Measurements from ENCODE around the gene GMDS. TPM values are rescaled to one million over a fixed set of nuclear protein-coding genes. Genes with fewer than 3 reads are reported as not detected.

The GMDS gene
- total and polyA plus RNA-seq, 2 of the 13 experiments (the other 11 are each of a cell fraction or from before 2014, with no cell fraction given), result 64.4 to 112 TPM

DNA sequence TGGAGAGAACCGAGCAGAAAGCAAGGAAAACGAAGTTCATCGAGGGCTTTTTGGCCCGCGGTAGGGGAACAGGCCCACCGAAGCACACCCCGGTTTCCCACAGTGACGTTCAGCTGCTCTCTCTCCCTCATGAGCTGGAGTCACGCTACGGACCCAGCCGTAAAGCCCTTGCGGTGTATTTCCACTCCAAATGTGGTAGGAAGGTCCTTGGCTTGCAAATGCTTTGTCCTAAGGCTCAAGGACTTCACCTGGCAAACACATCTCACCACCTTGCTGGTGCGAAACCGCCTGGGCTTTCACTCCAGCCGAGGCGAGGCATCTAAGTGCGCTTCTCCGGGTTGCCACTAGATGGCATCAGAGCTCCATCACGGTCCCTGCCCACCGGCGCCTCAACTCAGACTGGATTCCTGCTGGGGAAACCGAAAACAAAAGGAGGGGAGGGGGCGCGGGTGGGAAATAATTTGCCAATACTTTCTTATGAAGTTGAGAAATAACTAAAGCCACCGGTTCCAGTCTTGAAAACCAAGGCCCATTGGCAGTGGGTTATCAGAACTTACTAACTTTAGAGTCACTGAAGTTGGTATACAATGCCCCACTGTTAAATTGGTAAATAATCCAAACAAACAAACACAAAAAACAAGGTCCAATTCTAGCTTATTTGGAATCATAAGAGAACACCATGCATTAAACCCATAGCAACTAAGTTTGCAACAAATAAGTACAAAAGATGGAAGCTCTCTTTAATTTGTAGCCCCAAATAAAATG is 649.1 kb downstream of the GMDS start (continued):
- TF ChIP-seq, protein P1, sequence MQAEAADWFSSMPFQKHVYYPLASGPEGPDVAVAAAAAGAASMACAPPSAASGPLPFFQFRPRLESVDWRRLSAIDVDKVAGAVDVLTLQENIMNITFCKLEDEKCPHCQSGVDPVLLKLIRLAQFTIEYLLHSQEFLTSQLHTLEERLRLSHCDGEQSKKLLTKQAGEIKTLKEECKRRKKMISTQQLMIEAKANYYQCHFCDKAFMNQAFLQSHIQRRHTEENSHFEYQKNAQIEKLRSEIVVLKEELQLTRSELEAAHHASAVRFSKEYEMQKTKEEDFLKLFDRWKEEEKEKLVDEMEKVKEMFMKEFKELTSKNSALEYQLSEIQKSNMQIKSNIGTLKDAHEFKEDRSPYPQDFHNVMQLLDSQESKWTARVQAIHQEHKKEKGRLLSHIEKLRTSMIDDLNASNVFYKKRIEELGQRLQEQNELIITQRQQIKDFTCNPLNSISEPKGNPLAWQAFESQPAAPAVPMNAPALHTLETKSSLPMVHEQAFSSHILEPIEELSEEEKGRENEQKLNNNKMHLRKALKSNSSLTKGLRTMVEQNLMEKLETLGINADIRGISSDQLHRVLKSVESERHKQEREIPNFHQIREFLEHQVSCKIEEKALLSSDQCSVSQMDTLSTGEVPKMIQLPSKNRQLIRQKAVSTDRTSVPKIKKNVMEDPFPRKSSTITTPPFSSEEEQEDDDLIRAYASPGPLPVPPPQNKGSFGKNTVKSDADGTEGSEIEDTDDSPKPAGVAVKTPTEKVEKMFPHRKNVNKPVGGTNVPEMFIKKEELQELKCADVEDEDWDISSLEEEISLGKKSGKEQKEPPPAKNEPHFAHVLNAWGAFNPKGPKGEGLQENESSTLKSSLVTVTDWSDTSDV (CRISPR knock-in tag; IDR thresholded peaks at IDR 0.05), result peak; percentile 76; the same call in 1 of the 2 replicates
- TF ChIP-seq RAD21 (CRISPR knock-in tag; IDR thresholded peaks at IDR 0.05) (peak; percentile 95), ZNF891 (CRISPR knock-in tag; IDR thresholded peaks at IDR 0.05) (peak; percentile 53; the same call in 1 of the 2 replicates), KDM3A (CRISPR knock-in tag; IDR thresholded peaks at IDR 0.05; ENCODE audit: low read depth) (0 out of 2 replicates have a peak, but pooled peaks have one; percentile 78), SALL1 (CRISPR knock-in tag; IDR thresholded peaks at IDR 0.05) (peak; percentile 68; the same call in 1 of the 2 replicates), TBP (CRISPR knock-in tag; IDR thresholded peaks at IDR 0.05) (0 out of 2 replicates have a peak, but pooled peaks have one; percentile 64), XRCC5 (optimal IDR thresholded peaks at IDR 0.05; ENCODE audit: low read length) (peak; percentile 75), ZNF687 (CRISPR knock-in tag; IDR thresholded peaks at IDR 0.05) (peak; percentile 45), BCL6 (CRISPR knock-in tag; IDR thresholded peaks at IDR 0.05) (0 out of 2 replicates have a peak, but pooled peaks have one; percentile 10), NFYC (CRISPR knock-in tag; IDR thresholded peaks at IDR 0.05) (no peak), NFATC3 (CRISPR knock-in tag; IDR thresholded peaks at IDR 0.05) (0 out of 2 replicates have a peak, but pooled peaks have one; percentile 49), ZSCAN9 (CRISPR knock-in tag; IDR thresholded peaks at IDR 0.05; ENCODE audit: borderline replicate concordance) (0 out of 2 replicates have a peak, but pooled peaks have one; percentile 33), ZNF263 (CRISPR knock-in tag; IDR thresholded peaks at IDR 0.05) (0 out of 2 replicates have a peak, but pooled peaks have one; percentile 17), ZNF556 (CRISPR knock-in tag; IDR thresholded peaks at IDR 0.05; ENCODE audit: borderline replicate concordance) (peak; percentile 78; the same call in 1 of the 2 replicates), MIER3 (CRISPR knock-in tag; IDR thresholded peaks at IDR 0.05; ENCODE audit: borderline replicate concordance) (0 out of 2 replicates have a peak, but pooled peaks have one; percentile 68)
- TF ChIP-seq, protein P2, sequence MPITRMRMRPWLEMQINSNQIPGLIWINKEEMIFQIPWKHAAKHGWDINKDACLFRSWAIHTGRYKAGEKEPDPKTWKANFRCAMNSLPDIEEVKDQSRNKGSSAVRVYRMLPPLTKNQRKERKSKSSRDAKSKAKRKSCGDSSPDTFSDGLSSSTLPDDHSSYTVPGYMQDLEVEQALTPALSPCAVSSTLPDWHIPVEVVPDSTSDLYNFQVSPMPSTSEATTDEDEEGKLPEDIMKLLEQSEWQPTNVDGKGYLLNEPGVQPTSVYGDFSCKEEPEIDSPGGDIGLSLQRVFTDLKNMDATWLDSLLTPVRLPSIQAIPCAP (CRISPR knock-in tag; IDR thresholded peaks at IDR 0.05; ENCODE audit: low read depth), result 0 out of 2 replicates have a peak, but pooled peaks have one; percentile 71
- TF ChIP-seq, protein P3, sequence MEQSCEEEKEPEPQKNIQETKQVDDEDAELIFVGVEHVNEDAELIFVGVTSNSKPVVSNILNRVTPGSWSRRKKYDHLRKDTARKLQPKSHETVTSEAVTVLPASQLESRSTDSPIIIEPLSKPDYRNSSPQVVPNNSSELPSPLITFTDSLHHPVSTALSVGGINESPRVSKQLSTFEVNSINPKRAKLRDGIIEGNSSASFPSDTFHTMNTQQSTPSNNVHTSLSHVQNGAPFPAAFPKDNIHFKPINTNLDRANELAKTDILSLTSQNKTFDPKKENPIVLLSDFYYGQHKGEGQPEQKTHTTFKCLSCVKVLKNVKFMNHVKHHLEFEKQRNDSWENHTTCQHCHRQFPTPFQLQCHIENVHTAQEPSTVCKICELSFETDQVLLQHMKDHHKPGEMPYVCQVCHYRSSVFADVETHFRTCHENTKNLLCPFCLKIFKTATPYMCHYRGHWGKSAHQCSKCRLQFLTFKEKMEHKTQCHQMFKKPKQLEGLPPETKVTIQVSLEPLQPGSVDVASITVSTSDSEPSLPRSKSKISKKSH (CRISPR knock-in tag; IDR thresholded peaks at IDR 0.05; ENCODE audit: borderline replicate concordance), result 0 out of 2 replicates have a peak, but pooled peaks have one; percentile 28
- TF ChIP-seq, protein P4, sequence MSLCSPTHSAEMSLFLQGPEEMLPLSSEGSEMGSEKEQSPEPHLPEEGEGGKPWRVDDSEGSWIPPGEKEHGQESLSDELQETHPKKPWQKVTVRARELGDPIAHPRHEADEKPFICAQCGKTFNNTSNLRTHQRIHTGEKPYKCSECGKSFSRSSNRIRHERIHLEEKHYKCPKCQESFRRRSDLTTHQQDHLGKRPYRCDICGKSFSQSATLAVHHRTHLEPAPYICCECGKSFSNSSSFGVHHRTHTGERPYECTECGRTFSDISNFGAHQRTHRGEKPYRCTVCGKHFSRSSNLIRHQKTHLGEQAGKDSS (CRISPR knock-in tag; IDR thresholded peaks at IDR 0.05; ENCODE audit: borderline replicate concordance, low read depth), result peak; percentile 71; the same call in 1 of the 2 replicates
